HepG2 (cell line): ENCODE measurements around the gene HMG20B. TPM values are rescaled to one million over a fixed set of nuclear protein-coding genes. Genes with fewer than 3 reads are reported as not detected.

Experiments used
- BHLHE40 ChIP-seq: IDR thresholded peaks from 2 replicates; pipeline ENCODE4 v1.6.1; 2011; ENCODE audit warnings: low read length, improper control_type of control experiment
- MBNL3 ChIP-seq: fragments of 250-450 bp; sonication (Bioruptor Pico); conservative IDR thresholded peaks from 2 replicates; pipeline ENCODE4 v1.8.0; 2022; ENCODE audit warnings: mild to moderate bottlenecking, inconsistent platforms
- NR2F2 ChIP-seq: IDR thresholded peaks from 2 replicates; pipeline ENCODE4 v1.6.1; 2012; ENCODE audit warnings: low read depth, inconsistent platforms, borderline replicate concordance
- NR3C1 ChIP-seq: sonication (generic); formaldehyde crosslinking; IDR thresholded peaks from 2 replicates; pipeline ENCODE4 v1.4.0; 2020; ENCODE audit warnings: missing genetic modification reagents
- PHB2 ChIP-seq: fragments of 450-650 bp; IDR thresholded peaks from 2 replicates; pipeline ENCODE4 v1.6.1; 2018; ENCODE audit not compliant: partially characterized antibody
- RARG ChIP-seq: sonication (generic); formaldehyde crosslinking; IDR thresholded peaks from 2 replicates; pipeline ENCODE4 v1.4.0; 2020; ENCODE audit warnings: low read depth, mild to moderate bottlenecking, missing genetic modification reagents
- SP2 ChIP-seq: sonication (generic); formaldehyde crosslinking; IDR thresholded peaks from 2 replicates; pipeline ENCODE4 v1.5.1; 2020; ENCODE audit warnings: mild to moderate bottlenecking, missing genetic modification reagents
- YEATS2 ChIP-seq: sonication (generic); formaldehyde crosslinking; IDR thresholded peaks from 2 replicates; pipeline ENCODE4 v1.4.0; 2020; ENCODE audit warnings: missing genetic modification reagents, borderline replicate concordance
- ZEB1 ChIP-seq: IDR thresholded peaks from 2 replicates; pipeline ENCODE4 v1.6.1; 2012; ENCODE audit warnings: mild to moderate bottlenecking, low read depth, inconsistent platforms; ENCODE audit not compliant: insufficient replicate concordance
- ZNF20 ChIP-seq: sonication (generic); formaldehyde crosslinking; IDR thresholded peaks from 2 replicates; pipeline ENCODE4 v1.4.0; 2020; ENCODE audit warnings: mild to moderate bottlenecking, moderate library complexity, missing genetic modification reagents
- ZNF274 ChIP-seq: sonication (generic); formaldehyde crosslinking; IDR thresholded peaks from 2 replicates; pipeline ENCODE4 v1.5.1; 2020; ENCODE audit warnings: mild to moderate bottlenecking, missing genetic modification reagents
- ZNF629 ChIP-seq: sonication (generic); formaldehyde crosslinking; conservative IDR thresholded peaks from 2 replicates; pipeline ENCODE4 v1.5.0; 2020; ENCODE audit warnings: missing genetic modification reagents
- ZNF709 ChIP-seq: sonication (generic); formaldehyde crosslinking; IDR thresholded peaks from 2 replicates; pipeline ENCODE4 v1.5.0; 2020; ENCODE audit warnings: mild to moderate bottlenecking, missing genetic modification reagents
- polyA plus RNA-seq, 8 experiments: library from polyadenylated mRNA; depleted of rRNA in 3 of 8; stranded (reverse) in 7 of 8; unstranded in 1 of 8; fragments of >200 nt; fragmentation: Illumina TruSeq in 4 of 8; extraction: Trizol in 4 of 8; gene quantifications; 2 replicates each; pipeline versions ENCODE4 v1.2.1 to v1.2.3, GENCODE V29; 2011 to 2016; ENCODE audit warnings: low read depth in 4 of 8, missing spikeins in 1 of 8, mixed read lengths in 1 of 8; ENCODE audit not compliant: insufficient read depth in 1 of 8
- total RNA-seq, 5 experiments: library from RNA; depleted of rRNA; stranded (reverse); fragments of >200 nt; fragmentation: Illumina TruSeq; extraction: Trizol; gene quantifications; 2 replicates each; pipeline ENCODE4 v1.2.3, GENCODE V29; 2016; ENCODE audit warnings: low read depth in 1 of 5
- TF ChIP-seq, protein P1 (sequence below): IDR thresholded peaks from 2 replicates; pipeline ENCODE4 v1.6.1; 2016; ENCODE audit warnings: mild to moderate bottlenecking
- TF ChIP-seq, protein P2 (sequence below): sonication (generic); formaldehyde crosslinking; IDR thresholded peaks from 2 replicates; pipeline ENCODE4 v1.8.1; 2023; ENCODE audit warnings: mild to moderate bottlenecking, inconsistent platforms, moderate library complexity, missing genetic modification reagents, borderline replicate concordance
- TF ChIP-seq, protein P3 (sequence below): IDR thresholded peaks from 2 replicates; pipeline ENCODE4 v1.6.1; 2012; ENCODE audit warnings: low read depth, low read length, improper control_type of control experiment
- TF ChIP-seq, protein P4 (sequence below): sonication (generic); formaldehyde crosslinking; IDR thresholded peaks from 2 replicates; pipeline ENCODE4 v1.4.0; 2020; ENCODE audit warnings: mild to moderate bottlenecking, low read depth, missing genetic modification reagents
- TF ChIP-seq, protein P5 (sequence below): IDR thresholded peaks from 2 replicates; pipeline ENCODE4 v1.6.1; 2016; ENCODE audit warnings: missing genetic modification reagents, missing compliant biosample characterization
- TF ChIP-seq, protein P6 (sequence below): sonication (generic); formaldehyde crosslinking; IDR thresholded peaks from 2 replicates; pipeline ENCODE4 v1.4.0; 2020; ENCODE audit warnings: missing genetic modification reagents

Gene HMG20B
- total and polyA plus RNA-seq, 2 of the 13 experiments (the other 11 are each of a cell fraction or from before 2014, with no cell fraction given): 23.9 to 29.2 TPM

DNA sequence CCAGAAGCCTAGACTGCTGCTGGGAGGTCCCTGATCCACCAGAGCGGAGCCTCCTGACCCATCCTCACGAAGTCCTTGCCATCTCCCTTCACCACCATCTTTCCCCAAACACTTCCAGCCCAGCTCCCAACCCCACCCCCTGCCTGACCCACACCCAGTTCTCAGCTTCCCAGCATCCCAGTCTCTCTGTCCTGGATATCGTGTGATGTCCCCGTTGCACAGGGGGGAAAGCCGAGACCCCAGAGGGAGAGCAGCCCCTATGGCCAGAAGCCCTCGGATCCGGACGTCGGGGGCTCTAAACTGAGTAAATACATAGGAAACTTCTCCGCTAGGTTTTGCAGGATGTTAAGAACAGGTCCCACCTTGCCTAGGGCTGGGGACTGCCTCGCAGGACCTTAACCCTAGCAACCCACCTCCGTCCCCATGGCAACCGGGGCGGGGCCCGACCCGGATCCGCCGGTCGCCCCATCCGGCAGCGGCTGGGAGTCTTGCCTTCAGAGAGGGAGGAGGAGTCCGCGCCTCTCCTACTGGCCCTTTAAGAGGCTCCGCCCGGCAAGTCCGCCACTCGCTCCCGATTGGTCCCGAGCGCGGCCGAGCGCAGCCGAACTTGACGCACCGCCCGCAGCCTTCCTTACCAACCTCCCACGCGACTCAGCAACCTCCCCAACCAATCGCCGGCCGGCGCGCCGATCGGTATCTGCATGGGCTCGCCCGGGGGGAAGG, 451 bp upstream of the HMG20B start (continued):
- TF ChIP-seq, protein P1, sequence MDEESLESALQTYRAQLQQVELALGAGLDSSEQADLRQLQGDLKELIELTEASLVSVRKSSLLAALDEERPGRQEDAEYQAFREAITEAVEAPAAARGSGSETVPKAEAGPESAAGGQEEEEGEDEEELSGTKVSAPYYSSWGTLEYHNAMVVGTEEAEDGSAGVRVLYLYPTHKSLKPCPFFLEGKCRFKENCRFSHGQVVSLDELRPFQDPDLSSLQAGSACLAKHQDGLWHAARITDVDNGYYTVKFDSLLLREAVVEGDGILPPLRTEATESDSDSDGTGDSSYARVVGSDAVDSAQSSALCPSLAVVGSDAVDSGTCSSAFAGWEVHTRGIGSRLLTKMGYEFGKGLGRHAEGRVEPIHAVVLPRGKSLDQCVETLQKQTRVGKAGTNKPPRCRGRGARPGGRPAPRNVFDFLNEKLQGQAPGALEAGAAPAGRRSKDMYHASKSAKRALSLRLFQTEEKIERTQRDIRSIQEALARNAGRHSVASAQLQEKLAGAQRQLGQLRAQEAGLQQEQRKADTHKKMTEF: peak; percentile 24; the same call in 1 of the 2 replicates
- TF ChIP-seq, protein P2, sequence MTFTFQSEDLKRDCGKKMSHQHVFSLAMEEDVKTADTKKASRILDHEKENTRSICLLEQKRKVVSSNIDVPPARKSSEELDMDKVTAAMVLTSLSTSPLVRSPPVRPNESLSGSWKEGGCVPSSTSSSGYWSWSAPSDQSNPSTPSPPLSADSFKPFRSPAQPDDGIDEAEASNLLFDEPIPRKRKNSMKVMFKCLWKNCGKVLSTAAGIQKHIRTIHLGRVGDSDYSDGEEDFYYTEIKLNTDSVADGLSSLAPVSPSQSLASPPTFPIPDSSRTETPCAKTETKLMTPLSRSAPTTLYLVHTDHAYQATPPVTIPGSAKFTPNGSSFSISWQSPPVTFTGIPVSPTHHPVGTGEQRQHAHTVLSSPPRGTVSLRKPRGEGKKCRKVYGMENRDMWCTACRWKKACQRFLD (CRISPR knock-in tag): no peak
- TF ChIP-seq ZNF629 (no peak), ZNF709 (no peak), MBNL3 (no peak), NR2F2 (no peak), YEATS2 (CRISPR knock-in tag) (peak; percentile 84; the same call in 1 of the 2 replicates), NR3C1 (no peak), ZEB1 (no peak), ZNF20 (CRISPR knock-in tag) (no peak), PHB2 (no peak), BHLHE40 (0 out of 2 replicates have a peak, but pooled peaks have one; percentile 25), RARG (CRISPR knock-in tag) (no peak), SP2 (CRISPR knock-in tag) (peak; percentile 81), ZNF274 (CRISPR knock-in tag) (no peak)
- TF ChIP-seq, protein P3, sequence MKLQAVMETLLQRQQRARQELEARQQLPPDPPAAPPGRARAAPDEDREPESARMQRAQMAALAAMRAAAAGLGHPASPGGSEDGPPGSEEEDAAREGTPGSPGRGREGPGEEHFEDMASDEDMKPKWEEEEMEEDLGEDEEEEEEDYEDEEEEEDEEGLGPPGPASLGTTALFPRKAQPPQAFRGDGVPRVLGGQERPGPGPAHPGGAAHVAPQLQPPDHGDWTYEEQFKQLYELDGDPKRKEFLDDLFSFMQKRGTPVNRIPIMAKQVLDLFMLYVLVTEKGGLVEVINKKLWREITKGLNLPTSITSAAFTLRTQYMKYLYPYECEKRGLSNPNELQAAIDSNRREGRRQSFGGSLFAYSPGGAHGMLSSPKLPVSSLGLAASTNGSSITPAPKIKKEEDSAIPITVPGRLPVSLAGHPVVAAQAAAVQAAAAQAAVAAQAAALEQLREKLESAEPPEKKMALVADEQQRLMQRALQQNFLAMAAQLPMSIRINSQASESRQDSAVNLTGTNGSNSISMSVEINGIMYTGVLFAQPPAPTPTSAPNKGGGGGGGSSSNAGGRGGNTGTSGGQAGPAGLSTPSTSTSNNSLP: no peak
- TF ChIP-seq, protein P4, sequence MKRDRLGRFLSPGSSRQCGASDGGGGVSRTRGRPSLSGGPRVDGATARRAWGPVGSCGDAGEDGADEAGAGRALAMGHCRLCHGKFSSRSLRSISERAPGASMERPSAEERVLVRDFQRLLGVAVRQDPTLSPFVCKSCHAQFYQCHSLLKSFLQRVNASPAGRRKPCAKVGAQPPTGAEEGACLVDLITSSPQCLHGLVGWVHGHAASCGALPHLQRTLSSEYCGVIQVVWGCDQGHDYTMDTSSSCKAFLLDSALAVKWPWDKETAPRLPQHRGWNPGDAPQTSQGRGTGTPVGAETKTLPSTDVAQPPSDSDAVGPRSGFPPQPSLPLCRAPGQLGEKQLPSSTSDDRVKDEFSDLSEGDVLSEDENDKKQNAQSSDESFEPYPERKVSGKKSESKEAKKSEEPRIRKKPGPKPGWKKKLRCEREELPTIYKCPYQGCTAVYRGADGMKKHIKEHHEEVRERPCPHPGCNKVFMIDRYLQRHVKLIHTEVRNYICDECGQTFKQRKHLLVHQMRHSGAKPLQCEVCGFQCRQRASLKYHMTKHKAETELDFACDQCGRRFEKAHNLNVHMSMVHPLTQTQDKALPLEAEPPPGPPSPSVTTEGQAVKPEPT: 0 out of 2 replicates have a peak, but pooled peaks have one; percentile 46
- TF ChIP-seq, protein P5, sequence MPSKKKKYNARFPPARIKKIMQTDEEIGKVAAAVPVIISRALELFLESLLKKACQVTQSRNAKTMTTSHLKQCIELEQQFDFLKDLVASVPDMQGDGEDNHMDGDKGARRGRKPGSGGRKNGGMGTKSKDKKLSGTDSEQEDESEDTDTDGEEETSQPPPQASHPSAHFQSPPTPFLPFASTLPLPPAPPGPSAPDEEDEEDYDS (CRISPR knock-in tag): peak; percentile 35; the same call in 1 of the 2 replicates
- TF ChIP-seq, protein P6, sequence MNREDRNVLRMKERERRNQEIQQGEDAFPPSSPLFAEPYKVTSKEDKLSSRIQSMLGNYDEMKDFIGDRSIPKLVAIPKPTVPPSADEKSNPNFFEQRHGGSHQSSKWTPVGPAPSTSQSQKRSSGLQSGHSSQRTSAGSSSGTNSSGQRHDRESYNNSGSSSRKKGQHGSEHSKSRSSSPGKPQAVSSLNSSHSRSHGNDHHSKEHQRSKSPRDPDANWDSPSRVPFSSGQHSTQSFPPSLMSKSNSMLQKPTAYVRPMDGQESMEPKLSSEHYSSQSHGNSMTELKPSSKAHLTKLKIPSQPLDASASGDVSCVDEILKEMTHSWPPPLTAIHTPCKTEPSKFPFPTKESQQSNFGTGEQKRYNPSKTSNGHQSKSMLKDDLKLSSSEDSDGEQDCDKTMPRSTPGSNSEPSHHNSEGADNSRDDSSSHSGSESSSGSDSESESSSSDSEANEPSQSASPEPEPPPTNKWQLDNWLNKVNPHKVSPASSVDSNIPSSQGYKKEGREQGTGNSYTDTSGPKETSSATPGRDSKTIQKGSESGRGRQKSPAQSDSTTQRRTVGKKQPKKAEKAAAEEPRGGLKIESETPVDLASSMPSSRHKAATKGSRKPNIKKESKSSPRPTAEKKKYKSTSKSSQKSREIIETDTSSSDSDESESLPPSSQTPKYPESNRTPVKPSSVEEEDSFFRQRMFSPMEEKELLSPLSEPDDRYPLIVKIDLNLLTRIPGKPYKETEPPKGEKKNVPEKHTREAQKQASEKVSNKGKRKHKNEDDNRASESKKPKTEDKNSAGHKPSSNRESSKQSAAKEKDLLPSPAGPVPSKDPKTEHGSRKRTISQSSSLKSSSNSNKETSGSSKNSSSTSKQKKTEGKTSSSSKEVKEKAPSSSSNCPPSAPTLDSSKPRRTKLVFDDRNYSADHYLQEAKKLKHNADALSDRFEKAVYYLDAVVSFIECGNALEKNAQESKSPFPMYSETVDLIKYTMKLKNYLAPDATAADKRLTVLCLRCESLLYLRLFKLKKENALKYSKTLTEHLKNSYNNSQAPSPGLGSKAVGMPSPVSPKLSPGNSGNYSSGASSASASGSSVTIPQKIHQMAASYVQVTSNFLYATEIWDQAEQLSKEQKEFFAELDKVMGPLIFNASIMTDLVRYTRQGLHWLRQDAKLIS (CRISPR knock-in tag): no peak
